ENCODE results near the gene PITRM1.
"Not testable (repeated sequence)": the region's sequence is repeated elsewhere in the genome, so short reads cannot be mapped to it uniquely, and the experiment has no call there.

GRCh38 chr10:3221601-3222000 lies 49.0 kb upstream of the PITRM1 start:
- not testable (repeated sequence) for TF ChIP-seq CTCF (IDR thresholded peaks at IDR 0.05; ENCODE audit: low read length); EZH2 (IDR thresholded peaks at IDR 0.05; ENCODE audit: borderline replicate concordance, low read length)
